H54 (cell line): Measurements from ENCODE around the gene SFMBT2.
"Not testable (repeated sequence)": the region's sequence is repeated elsewhere in the genome, so short reads cannot be mapped to it uniquely, and the experiment has no call there.

Experiments used
- DNase-seq: peaks from one replicate; pipeline ENCODE4 v3.0.0; 2011; ENCODE audit warnings: low spot score, mixed read lengths; ENCODE audit not compliant: insufficient read length
- FAIRE-seq: peaks from 3 replicates; lab custom pipeline; 2011; peaks lifted over from hg19 to GRCh38; lab: Jason Lieb, UNC
- POLR2A ChIP-seq: IDR thresholded peaks from 2 replicates; pipeline ENCODE4 v1.6.1; 2011; ENCODE audit warnings: low read depth, mild to moderate bottlenecking, low read length

The SFMBT2 gene

DNA sequence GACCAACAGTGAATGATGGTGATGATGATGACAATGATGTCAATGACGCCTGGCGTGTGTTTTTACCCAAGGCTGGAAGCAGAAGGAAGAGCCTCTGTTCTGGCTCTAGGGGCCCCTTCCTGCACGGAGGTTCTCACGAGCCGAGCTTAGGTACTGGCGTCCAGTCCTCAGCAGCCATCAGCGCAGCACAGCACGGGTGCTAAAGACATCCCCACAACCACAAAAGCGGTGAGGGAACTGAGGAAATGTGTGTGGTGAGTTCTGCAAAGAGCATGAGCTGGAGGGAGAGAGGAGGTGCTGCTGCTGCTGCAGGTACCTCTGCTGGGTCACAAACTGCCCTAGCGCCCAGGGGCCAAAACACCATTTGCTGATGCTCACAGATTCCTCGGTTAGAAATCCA, 81.6 kb downstream of the SFMBT2 start:
- no peak for TF ChIP-seq POLR2A
- DNase-seq (no peak), FAIRE-seq (no peak)

DNA sequence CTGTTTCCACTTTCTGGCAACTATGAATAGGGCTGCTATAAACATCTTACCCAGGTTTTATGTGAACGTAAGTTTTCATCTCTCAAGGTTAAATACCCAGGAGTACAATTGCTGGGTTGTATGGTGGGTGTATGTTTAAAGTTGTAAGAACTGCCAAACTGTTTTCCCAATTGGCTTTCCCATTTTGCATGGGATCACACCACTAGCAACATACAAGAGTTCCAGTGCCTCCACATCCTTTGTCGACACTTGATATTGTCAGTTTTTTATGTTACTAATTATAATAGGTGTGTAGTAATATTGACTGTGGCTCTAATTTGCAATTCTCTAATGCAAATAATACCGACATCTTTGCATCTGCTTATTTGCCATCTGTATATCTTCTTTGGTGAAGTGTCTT, 82.9 kb downstream of the SFMBT2 start:
- DNase-seq, result no peak
- no peak for TF ChIP-seq POLR2A
- FAIRE-seq, result no peak

DNA sequence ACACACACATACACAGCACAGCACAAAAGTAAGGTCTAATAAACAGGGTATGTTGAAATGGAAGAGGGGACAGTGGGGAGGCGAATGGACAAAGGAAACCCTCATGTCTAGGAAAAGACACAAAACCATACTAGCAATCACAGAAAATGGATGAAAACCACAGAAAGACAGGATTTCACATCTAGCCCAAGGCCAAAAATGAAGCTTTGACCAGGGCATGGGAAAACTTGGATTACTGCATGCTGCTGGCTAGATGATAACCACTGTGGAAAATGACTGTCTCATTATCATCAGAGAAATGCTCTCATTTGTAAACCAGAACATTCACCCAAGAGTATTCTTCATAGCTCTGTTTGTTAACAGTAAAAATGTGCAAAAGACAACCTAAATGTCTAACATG, 88.2 kb downstream of the SFMBT2 start:
- FAIRE-seq (no peak), DNase-seq (no peak)
- no peak for TF ChIP-seq POLR2A

DNA sequence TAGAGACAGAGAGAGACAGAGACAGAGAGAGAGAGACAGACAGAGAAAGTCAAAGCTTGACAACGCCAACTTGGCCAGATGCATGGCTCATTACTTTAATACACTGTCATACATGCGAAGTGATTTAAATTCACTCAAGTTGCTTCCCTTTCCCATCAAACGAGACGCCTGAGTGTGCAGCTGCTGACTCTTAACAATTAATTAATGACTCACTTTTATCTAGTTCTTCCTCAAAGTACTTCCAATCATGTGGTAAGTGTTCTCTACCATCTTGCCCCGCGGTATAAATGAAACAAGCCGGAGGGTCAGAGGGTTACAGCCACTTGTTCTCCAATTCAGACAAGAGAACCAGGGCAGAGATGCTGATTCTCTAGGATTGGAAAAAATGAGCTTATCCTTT, 90.8 kb downstream of the SFMBT2 start:
- no peak for TF ChIP-seq POLR2A
- DNase-seq, result no peak
- FAIRE-seq, result no peak

DNA sequence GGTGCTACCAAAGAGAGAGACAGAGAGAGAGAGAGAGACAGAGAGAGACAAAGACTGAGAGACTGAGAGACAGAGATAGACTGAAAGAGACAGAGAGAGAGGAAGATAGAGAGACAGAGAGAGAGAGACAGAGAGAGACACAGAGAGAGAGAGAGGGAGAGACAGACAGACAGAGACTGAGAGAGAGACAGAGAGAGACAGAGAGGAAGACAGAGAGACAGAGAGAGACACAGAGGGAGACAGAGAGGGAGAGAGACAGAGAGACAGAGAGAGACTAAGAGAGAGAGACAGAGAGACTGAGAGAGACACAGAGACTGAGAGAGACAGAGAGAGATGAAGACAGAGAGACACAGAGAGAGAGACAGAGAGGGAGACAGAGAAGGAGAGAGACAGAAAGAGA, 91.2 kb downstream of the SFMBT2 start:
- DNase-seq, result no peak
- TF ChIP-seq POLR2A, result no peak
- FAIRE-seq, result no peak

DNA sequence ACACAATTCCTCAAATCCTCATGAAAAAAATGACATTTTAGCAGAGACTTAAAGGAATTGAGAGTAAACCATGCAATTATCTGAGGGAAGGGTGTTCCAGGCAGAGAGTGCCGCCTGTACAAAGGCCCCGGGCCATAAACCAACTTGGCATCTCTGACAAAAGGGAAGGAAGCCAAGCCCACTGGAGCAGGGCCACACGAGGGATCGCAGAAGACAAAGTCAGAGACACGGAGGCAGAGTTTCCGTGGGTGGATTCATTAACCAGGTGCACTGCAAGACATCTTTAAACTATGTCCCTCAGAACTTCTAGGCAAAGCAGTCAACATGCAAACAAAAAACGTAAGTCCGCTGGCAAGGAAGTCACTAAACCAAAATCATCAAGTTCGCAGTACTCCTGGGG, 92.0 kb downstream of the SFMBT2 start:
- FAIRE-seq, result no peak
- no peak for DNase-seq
- TF ChIP-seq POLR2A, result no peak

DNA sequence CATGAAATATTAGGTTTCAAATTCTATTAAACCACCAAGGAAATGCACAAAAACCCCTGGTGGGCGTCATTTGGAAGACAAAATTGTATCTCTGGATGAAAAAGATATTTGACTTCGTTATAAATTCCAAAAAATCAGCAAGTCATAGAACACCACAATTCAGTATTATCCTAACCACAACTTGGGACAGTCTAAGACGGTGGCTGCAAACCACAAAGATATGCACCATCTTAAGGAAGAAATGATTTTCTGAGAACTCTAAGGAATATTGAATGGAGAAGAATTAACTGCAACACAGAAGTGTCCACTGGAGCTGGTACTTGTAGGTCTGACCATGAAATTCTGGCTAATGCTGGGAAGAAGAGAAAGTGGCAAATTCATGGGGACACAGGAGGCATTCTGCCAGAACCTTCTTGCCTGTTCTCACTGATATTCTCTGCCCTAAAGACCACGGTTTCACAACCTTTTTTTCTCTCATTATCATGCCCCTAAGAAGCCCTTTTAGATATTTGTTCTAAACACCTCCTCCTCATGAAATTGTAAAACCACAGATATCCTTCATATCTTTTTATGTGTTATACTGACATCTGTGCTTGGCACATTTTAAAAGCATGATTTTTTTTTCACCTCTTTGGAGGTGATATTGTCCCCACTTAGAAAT, 92.9 kb downstream of the SFMBT2 start:
- DNase-seq (no peak), FAIRE-seq (no peak)
- no peak for TF ChIP-seq POLR2A

DNA sequence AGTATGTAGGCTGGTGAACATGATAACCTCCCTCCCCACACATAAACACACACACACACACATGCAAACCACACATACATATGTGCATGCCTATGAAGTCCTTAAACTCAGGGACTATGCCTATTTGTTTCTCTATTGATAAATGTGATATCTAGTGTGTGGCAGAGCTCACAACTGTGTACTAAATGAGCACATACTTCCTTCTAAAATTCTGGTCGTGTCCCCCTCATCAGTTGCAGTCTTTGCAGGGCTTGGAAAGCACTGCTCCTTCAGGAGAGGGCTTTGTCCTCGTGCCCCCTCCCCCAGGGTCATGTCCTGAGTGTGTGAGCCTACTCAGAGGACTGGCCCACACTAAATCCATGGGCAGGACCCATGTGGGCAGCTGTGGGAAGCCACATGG, 94.0 kb downstream of the SFMBT2 start:
- no peak for DNase-seq
- TF ChIP-seq POLR2A, result no peak
- FAIRE-seq, result no peak

DNA sequence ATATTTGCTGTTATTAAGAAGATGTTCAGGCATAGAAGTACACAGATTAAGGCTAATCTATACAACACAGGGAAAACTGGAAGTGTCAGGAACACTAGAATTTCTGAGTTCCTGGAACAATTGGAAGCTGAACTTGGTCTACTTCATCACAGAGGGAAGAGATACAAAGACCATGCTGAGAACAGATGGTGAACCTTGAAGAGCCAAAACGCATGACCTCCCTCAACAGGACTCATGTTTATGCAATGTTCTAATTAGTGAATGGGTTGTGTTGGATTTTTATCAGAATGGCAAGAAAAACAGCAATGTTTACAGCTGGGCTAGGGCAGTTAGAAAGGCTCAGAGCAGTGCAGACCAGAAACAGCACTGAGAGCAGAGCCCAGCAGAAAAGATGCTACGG, 94.9 kb downstream of the SFMBT2 start:
- DNase-seq (no peak), FAIRE-seq (no peak)
- TF ChIP-seq POLR2A, result no peak

DNA sequence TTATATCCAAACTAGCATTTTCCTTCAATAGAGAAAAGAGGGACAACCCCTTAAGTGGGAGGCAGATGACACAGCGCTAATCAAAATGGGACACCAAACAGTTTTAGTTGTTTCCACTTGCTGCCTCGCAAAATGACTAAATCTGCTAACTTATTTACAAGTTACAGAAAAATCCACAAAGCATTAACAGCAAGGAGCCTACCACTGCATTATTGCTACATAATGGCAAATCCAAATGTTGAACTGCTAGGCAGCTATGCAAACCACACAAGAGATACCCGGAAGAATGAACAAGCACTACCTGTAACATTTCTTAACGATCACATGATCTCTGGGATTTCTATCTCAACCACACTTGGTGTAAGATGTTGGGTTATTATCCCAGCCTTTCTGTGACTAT, 96.7 kb downstream of the SFMBT2 start:
- FAIRE-seq, result no peak
- no peak for DNase-seq
- TF ChIP-seq POLR2A, result no peak

DNA sequence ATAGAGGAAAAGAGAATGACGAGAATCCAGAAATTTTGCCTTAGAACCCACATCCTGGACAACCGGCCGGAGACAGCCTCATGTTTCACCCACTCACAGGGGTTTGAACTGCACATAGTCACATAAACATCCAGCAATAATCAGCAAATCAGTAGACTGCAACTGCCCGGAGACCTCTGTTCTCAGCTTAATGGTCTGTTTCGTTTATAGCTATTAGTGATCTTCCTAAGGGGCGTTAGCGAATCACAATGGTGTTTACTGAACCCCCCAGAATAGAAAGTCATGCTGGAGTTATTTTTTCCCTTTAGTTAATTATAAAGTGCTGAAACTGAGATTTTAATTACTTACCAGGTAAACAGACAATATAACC, 98.4 kb downstream of the SFMBT2 start:
- TF ChIP-seq POLR2A, result no peak
- FAIRE-seq (no peak), DNase-seq (no peak)

DNA sequence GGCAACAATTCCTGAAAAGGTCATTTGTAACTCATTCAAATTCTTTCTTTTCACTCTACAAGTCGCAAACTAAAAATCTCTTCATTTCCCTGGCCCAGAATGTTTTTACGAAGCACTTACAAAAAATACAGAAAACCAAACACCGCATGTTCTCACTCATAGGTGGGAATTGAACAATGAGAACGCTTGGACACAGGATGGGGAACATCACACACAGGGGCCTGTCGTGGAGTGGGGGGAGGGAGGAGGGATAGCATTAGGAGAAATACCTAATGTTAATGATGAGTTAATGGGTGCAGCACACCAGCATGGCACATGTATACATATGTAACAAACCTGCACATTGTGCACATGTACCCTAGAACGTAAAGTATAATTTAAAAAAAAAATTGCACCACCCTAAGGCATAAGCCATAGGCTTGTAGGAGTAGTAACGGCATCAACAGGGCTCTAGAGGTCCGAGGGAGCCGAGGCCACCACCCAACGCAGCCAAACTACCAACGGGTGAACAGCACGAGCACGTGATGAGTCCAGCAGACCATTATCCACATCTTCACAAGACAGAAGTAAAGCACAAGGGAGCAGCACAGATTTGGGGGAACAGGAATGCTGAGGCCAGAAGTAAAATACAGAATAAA, 98.9 kb downstream of the SFMBT2 start:
- not testable (repeated sequence) for FAIRE-seq, DNase-seq

DNA sequence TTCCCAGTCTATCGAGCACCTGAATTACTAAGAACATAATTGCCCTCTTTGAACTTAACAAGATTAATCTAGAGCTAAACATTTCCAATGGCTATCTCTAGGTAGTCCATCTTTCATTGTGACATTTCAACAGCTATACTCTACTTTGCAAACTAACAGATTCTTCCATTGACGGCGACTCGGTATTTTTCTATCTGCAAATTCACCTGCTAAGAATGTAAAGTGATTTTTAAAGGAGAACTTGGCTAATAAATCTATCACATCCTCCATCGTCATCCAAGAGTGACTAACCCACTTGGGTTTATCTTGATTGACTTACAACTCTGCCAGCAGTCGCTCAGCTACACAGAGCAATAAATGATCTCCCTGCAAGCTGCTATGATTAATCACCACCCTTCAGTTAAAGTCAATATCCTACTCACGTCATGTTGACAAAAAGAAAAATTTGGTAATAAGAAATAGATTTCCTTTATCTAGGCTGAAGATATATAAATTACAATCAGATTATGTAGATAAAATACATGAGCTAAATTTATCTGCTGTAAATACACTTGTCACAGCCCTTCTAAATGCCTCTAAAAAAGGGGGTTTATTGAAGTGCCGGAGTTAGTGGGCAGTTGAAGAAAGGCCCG, 99.5 kb downstream of the SFMBT2 start:
- no peak for TF ChIP-seq POLR2A
- FAIRE-seq (peak; percentile 50), DNase-seq (peak; percentile 28)

DNA sequence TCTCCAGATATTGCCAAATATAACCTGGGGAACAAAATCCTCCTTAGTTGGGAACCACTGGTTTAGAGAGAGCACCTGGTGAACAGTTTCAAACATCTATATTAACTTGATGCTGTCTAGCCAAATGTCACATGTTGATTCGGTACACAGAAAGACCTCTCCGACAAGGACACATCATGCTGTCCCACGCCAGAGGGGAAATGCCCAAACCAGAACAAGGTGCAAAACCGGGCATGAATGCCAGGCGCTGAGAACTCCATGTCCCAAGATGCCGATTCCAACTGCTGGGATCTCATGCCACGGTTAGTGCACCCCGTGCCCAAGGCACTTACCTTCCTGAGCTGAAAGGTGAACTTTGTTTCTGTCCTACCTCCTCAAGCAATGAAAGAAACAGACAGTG, 100.8 kb downstream of the SFMBT2 start:
- no peak for TF ChIP-seq POLR2A
- FAIRE-seq, result no peak
- DNase-seq, result no peak

DNA sequence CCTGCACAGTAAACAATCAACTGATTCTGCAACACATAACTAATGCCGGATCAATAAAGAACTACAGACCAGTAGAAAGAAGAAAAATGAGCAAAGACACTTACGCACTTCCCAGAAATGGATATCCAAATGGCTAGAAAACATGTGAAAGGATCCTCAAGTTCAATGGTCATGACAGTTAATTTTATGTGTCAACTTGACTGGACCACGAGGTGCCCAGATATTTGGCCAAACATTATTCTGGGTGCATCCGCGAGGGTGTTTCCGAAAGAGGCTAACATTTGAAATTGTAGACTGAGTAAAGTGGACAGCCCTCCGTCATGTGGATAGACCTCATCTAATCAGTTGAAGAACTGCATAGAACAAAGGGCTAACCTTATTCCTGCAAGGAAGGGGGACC, 102.0 kb downstream of the SFMBT2 start:
- TF ChIP-seq POLR2A, result no peak
- DNase-seq (no peak), FAIRE-seq (no peak)
